ENCODE measurements around the gene RNLS.

Gene RNLS

GRCh38 chr10:88455831-88456230 lies 127.3 kb downstream of the RNLS start:
- POLR2A ChIA-PET: no interaction called here

GRCh38 chr10:88450201-88450600 lies 132.9 kb downstream of the RNLS start:
- Histone ChIP-seq H3K36me3 (ENCODE audit: control insufficient read depth in 2 of 2, insufficient read depth in 1 of 2, low read length in 2 of 2) (no peaks in the 10 kb centered on the region), H3K4me3 (ENCODE audit: low read depth, low read length) (no peak overlapping the region), H3K4me1 (ENCODE audit: control insufficient read depth, insufficient read depth, low read length) (no peaks in the 10 kb centered on the region), H3K27ac (ENCODE audit: extremely low read depth, low read depth, low read length) (no peak overlapping the region), H3K9me3 (ENCODE audit: control insufficient read depth, insufficient read depth, low read depth, low read length) (no peaks in the 10 kb centered on the region)
- ChIA-PET CTCF (interaction anchor here (0.6 kb wide), 1 partner anchor 236 kb away, joined by 4 read pairs; no protein-coding TSS in a partner anchor), POLR2A (no interaction called here)
- TF ChIP-seq PRDM1 (tag by site-specific recombination; IDR thresholded peaks at IDR 0.05) (no peak), ZFP37 (tag by site-specific recombination; IDR thresholded peaks at IDR 0.05) (no peak), ZNF184 (tag by site-specific recombination; IDR thresholded peaks at IDR 0.05) (no peak), ZNF677 (tag by site-specific recombination; IDR thresholded peaks at IDR 0.05) (no peak), ZNF692 (tag by site-specific recombination; IDR thresholded peaks at IDR 0.05) (no peak), MYNN (tag by site-specific recombination; IDR thresholded peaks at IDR 0.05; ENCODE audit: borderline replicate concordance) (no peak)
- TF ChIP-seq, protein P1, sequence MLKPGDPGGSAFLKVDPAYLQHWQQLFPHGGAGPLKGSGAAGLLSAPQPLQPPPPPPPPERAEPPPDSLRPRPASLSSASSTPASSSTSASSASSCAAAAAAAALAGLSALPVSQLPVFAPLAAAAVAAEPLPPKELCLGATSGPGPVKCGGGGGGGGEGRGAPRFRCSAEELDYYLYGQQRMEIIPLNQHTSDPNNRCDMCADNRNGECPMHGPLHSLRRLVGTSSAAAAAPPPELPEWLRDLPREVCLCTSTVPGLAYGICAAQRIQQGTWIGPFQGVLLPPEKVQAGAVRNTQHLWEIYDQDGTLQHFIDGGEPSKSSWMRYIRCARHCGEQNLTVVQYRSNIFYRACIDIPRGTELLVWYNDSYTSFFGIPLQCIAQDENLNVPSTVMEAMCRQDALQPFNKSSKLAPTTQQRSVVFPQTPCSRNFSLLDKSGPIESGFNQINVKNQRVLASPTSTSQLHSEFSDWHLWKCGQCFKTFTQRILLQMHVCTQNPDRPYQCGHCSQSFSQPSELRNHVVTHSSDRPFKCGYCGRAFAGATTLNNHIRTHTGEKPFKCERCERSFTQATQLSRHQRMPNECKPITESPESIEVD (tag by site-specific recombination; IDR thresholded peaks at IDR 0.05): no peak

More at GRCh38 chr10:88455831-88456230, 127.3 kb downstream of the RNLS start:
- CTCF ChIA-PET: interaction anchor here (0.6 kb wide), 1 partner anchor 1169 kb away, joined by 3 read pairs; no protein-coding TSS in a partner anchor
- H3K36me3 ChIP-seq (ENCODE audit: control insufficient read depth in 2 of 2, insufficient read depth in 1 of 2, low read length in 2 of 2): no peaks in the 10 kb centered on the region
- no peak overlapping the region for H3K4me3 ChIP-seq (ENCODE audit: low read depth, low read length)
- no peaks in the 10 kb centered on the region for H3K4me1 ChIP-seq (ENCODE audit: control insufficient read depth, insufficient read depth, low read length)
- H3K9me3 ChIP-seq (ENCODE audit: control insufficient read depth, insufficient read depth, low read depth, low read length): no peaks in the 10 kb centered on the region
- TF ChIP-seq ZSCAN5A (tag by site-specific recombination; IDR thresholded peaks at IDR 0.05): no peak
- no peak overlapping the region for H3K27ac ChIP-seq (ENCODE audit: extremely low read depth, low read depth, low read length)

- POLR2A ChIA-PET: no interaction called here
- CTCF ChIA-PET: no interaction called here
- no peak for TF ChIP-seq KLF16 (tag by site-specific recombination; IDR thresholded peaks at IDR 0.05)
- no peak for TF ChIP-seq ZNF830 (tag by site-specific recombination; IDR thresholded peaks at IDR 0.05; ENCODE audit: low read depth)
- TF ChIP-seq, protein P2, sequence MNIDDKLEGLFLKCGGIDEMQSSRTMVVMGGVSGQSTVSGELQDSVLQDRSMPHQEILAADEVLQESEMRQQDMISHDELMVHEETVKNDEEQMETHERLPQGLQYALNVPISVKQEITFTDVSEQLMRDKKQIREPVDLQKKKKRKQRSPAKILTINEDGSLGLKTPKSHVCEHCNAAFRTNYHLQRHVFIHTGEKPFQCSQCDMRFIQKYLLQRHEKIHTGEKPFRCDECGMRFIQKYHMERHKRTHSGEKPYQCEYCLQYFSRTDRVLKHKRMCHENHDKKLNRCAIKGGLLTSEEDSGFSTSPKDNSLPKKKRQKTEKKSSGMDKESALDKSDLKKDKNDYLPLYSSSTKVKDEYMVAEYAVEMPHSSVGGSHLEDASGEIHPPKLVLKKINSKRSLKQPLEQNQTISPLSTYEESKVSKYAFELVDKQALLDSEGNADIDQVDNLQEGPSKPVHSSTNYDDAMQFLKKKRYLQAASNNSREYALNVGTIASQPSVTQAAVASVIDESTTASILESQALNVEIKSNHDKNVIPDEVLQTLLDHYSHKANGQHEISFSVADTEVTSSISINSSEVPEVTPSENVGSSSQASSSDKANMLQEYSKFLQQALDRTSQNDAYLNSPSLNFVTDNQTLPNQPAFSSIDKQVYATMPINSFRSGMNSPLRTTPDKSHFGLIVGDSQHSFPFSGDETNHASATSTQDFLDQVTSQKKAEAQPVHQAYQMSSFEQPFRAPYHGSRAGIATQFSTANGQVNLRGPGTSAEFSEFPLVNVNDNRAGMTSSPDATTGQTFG (tag by site-specific recombination; IDR thresholded peaks at IDR 0.05; ENCODE audit: borderline replicate concordance): no peak
- no peak for TF ChIP-seq YY2 (tag by site-specific recombination; IDR thresholded peaks at IDR 0.05)
- no peak for TF ChIP-seq ZNF174 (tag by site-specific recombination; IDR thresholded peaks at IDR 0.05)
- TF ChIP-seq ZNF692 (tag by site-specific recombination; IDR thresholded peaks at IDR 0.05): no peak
- no peak for TF ChIP-seq ZNF138 (tag by site-specific recombination; IDR thresholded peaks at IDR 0.05; ENCODE audit: borderline replicate concordance)
- TF ChIP-seq ZNF2 (tag by site-specific recombination; IDR thresholded peaks at IDR 0.05): no peak
- TF ChIP-seq BCL11A (tag by site-specific recombination; IDR thresholded peaks at IDR 0.05; ENCODE audit: low read depth): no peak
- TF ChIP-seq ZNF248 (tag by site-specific recombination; IDR thresholded peaks at IDR 0.05): no peak
- no peak for TF ChIP-seq ZNF23 (tag by site-specific recombination; IDR thresholded peaks at IDR 0.05; ENCODE audit: borderline replicate concordance)
- TF ChIP-seq, protein P3, sequence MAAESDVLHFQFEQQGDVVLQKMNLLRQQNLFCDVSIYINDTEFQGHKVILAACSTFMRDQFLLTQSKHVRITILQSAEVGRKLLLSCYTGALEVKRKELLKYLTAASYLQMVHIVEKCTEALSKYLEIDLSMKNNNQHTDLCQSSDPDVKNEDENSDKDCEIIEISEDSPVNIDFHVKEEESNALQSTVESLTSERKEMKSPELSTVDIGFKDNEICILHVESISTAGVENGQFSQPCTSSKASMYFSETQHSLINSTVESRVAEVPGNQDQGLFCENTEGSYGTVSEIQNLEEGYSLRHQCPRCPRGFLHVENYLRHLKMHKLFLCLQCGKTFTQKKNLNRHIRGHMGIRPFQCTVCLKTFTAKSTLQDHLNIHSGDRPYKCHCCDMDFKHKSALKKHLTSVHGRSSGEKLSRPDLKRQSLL (tag by site-specific recombination; IDR thresholded peaks at IDR 0.05): no peak
- no peak for TF ChIP-seq MYNN (tag by site-specific recombination; IDR thresholded peaks at IDR 0.05; ENCODE audit: borderline replicate concordance)
- TF ChIP-seq ZNF561 (tag by site-specific recombination; IDR thresholded peaks at IDR 0.05; ENCODE audit: borderline replicate concordance): no peak
- no peak for TF ChIP-seq ZNF221 (tag by site-specific recombination; IDR thresholded peaks at IDR 0.05; ENCODE audit: borderline replicate concordance)
- no peak for TF ChIP-seq ZNF114 (tag by site-specific recombination; IDR thresholded peaks at IDR 0.05)
These were observed 140.4 kb downstream of the RNLS start for GRCh38 chr10:88442716-88443115.

More at GRCh38 chr10:88442716-88443115, 140.4 kb downstream of the RNLS start:
- Histone ChIP-seq H3K36me3 (ENCODE audit: control insufficient read depth in 2 of 2, insufficient read depth in 1 of 2, low read length in 2 of 2) (no peaks in the 10 kb centered on the region), H3K4me3 (ENCODE audit: low read depth, low read length) (no peak overlapping the region), H3K4me1 (ENCODE audit: control insufficient read depth, insufficient read depth, low read length) (no peaks in the 10 kb centered on the region), H3K9me3 (ENCODE audit: control insufficient read depth, insufficient read depth, low read depth, low read length) (no peaks in the 10 kb centered on the region), H3K27ac (ENCODE audit: extremely low read depth, low read depth, low read length) (no peak overlapping the region)
